ENCODE results near the gene ADCY3. TPM values are rescaled to one million over a fixed set of nuclear protein-coding genes. Genes with fewer than 3 reads are reported as not detected.

ADCY3 gene
- total and polyA plus RNA-seq, 7 donors = 9.2 to 15.2 (median 12.1) TPM

DNA sequence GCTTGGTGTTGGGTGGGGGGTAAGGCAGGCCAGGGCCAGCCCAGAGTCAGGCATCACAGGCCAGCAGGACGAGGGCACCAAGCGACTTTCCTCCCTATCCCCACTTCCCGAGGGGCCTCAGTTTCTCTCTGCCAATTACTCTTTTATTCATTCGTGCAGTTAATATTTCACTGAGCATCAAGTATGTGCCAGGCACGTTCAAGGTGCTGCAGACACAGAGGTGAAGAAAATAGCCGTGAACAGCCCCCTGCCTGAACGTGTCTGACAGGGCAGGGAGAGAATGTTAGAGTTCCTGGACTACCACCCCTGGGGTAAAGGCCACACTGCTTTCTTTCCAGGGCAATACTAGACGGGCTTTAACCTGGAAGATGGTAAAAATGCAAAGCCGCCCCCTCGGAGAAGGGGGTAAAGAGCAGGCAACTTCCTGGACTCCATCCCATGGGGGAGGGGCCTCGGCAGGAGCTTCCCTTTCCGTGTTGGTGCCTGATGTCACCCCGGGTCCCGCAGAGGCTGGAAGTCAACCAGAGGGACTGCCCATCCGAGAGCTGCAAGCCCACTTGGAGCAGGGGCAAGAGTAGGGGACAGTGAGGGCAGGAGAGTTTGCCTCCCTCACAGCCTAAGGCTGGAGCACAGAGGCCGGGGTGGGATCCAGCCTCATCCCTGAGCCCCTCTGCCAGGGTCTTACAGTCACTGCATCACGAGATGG, 79.7 kb downstream of the ADCY3 start:
- intact Hi-C loops (cut with DNase I) = no loop called here
- H3K27ac ChIP-seq = no peak overlapping the region
- H3K9me3 ChIP-seq = no peaks in the 10 kb centered on the region
- H3K4me1 ChIP-seq = no peaks in the 10 kb centered on the region
- ATAC-seq = no peak
- H3K36me3 ChIP-seq (ENCODE audit: insufficient read depth in 1 of 2, low read depth in 1 of 2) = no peaks in the 10 kb centered on the region
- TF ChIP-seq, protein P1, sequence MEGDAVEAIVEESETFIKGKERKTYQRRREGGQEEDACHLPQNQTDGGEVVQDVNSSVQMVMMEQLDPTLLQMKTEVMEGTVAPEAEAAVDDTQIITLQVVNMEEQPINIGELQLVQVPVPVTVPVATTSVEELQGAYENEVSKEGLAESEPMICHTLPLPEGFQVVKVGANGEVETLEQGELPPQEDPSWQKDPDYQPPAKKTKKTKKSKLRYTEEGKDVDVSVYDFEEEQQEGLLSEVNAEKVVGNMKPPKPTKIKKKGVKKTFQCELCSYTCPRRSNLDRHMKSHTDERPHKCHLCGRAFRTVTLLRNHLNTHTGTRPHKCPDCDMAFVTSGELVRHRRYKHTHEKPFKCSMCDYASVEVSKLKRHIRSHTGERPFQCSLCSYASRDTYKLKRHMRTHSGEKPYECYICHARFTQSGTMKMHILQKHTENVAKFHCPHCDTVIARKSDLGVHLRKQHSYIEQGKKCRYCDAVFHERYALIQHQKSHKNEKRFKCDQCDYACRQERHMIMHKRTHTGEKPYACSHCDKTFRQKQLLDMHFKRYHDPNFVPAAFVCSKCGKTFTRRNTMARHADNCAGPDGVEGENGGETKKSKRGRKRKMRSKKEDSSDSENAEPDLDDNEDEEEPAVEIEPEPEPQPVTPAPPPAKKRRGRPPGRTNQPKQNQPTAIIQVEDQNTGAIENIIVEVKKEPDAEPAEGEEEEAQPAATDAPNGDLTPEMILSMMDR (IDR thresholded peaks at IDR 0.05) = no peak
- H3K27me3 ChIP-seq (ENCODE audit: insufficient read depth in 3 of 3, low read length in 2 of 3) = no peaks in the 10 kb centered on the region
- 72 to 75% (median 73%) methylated on average over 17 of the region's 17 CpGs for WGBS, 3 donors
- no peak overlapping the region for H3K4me3 ChIP-seq
- peak in 1 of 2 donors; percentile 33 for DNase-seq

DNA sequence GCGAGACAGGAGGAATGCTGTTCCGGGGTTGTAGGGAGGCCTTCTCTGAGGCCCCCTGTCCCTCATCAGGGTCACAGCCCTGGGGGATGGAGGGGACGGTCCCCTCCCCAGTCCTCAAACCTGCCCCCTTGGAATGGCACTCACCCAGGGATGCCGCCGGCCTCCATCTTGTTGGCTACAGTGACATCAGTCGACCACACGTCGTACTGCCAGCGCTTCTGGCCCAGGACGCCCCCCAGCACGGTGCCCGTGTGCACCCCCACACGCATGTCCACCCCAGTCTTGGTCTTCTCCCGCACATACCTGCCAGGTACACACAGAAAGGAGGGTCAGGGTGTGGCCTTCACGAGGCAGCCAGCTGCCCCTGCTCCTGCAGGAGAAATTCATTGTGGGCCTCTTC, 80.3 kb downstream of the ADCY3 start:
- H3K4me3 ChIP-seq = no peak overlapping the region
- ATAC-seq (no peak), DNase-seq (peak in 1 of 2 donors; percentile 46)
- H3K9me3 ChIP-seq = no peaks in the 10 kb centered on the region
- no peaks in the 10 kb centered on the region for H3K36me3 ChIP-seq (ENCODE audit: insufficient read depth in 1 of 2, low read depth in 1 of 2)
- H3K27me3 ChIP-seq (ENCODE audit: insufficient read depth in 3 of 3, low read length in 2 of 3) = no peaks in the 10 kb centered on the region
- intact Hi-C loops (cut with DNase I) = no loop called here
- H3K4me1 ChIP-seq = no peaks in the 10 kb centered on the region
- 94 to 96% (median 95%) methylated on average over 15 of the region's 15 CpGs for WGBS, 3 donors
- no peak overlapping the region for H3K27ac ChIP-seq
- TF ChIP-seq, protein P1 (IDR thresholded peaks at IDR 0.05) = no peak

DNA sequence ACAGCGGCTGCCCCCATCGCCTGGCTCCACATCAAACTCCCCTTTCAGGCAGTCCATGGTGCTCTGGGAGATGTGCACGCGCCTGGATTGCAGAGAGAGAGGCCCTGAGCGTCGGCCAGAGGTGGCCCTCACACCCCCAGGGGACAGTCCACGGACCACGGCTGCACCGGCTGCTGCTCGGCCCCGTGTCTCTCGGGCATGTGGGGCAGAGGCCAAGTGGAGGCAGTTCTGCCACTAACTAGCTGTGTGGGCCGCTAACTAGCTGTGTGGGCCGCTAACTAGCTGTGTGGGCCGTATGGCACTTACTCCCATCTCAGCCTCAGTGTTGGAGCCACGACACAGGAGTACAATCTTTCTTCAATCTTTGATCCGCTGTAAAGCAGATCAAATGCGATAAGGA, 81.5 kb downstream of the ADCY3 start:
- Histone ChIP-seq H3K27me3 (ENCODE audit: insufficient read depth in 3 of 3, low read length in 2 of 3) (no peaks in the 10 kb centered on the region), H3K27ac (no peak overlapping the region), H3K4me1 (no peaks in the 10 kb centered on the region), H3K36me3 (ENCODE audit: insufficient read depth in 1 of 2, low read depth in 1 of 2) (no peaks in the 10 kb centered on the region), H3K4me3 (no peak overlapping the region), H3K9me3 (no peaks in the 10 kb centered on the region)
- DNase-seq (peak in 1 of 2 donors; percentile 22), ATAC-seq (no peak)
- intact Hi-C loops (cut with DNase I) = no loop called here
- TF ChIP-seq, protein P1 (IDR thresholded peaks at IDR 0.05) = no peak
- WGBS, 3 donors = 89 to 95% (median 93%) methylated on average over 18 of the region's 18 CpGs

DNA sequence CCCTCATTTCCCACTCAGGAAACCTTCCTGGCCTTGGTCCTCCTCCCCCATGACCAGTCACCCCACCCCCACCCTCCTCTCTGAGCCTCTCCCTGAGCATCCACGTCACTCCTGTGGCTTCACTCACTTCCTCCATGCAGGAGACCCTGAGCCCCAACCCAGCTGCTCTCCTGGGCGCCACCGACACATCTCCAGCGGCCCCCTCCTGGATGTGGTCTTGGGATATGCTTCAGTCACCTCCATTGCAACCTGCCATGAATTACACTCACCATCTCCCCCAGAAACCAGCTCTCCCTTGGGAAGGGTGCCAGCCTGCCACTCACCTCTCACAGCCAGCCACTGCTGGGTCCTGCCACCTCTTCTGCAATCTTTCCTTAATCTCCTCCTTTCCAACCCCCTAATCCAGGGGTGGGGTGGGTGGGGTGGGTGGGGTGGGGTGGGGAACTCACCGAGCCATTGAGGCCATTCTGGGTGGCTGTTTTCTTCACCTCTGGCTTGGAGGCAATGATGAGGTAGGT, 82.0 kb downstream of the ADCY3 start:
- H3K9me3 ChIP-seq = no peaks in the 10 kb centered on the region
- no peaks in the 10 kb centered on the region for H3K36me3 ChIP-seq (ENCODE audit: insufficient read depth in 1 of 2, low read depth in 1 of 2)
- H3K27me3 ChIP-seq (ENCODE audit: insufficient read depth in 3 of 3, low read length in 2 of 3) = no peaks in the 10 kb centered on the region
- no peaks in the 10 kb centered on the region for H3K4me1 ChIP-seq
- intact Hi-C loops (cut with DNase I) = no loop called here
- TF ChIP-seq, protein P1 (IDR thresholded peaks at IDR 0.05) = no peak
- H3K27ac ChIP-seq = no peak overlapping the region
- H3K4me3 ChIP-seq = no peak overlapping the region
- WGBS, 3 donors = 91 to 97% (median 96%) methylated on average over 4 to 5 of the region's 5 CpGs
- peak in 1 of 2 donors; percentile 10 for DNase-seq
- no peak for ATAC-seq

All from psoas muscle (tissue), 8 donors.